Bronchus fibroblast of lung (primary cell): Measurements from ENCODE around the gene ICE2. TPM values are rescaled to one million over a fixed set of nuclear protein-coding genes. Genes with fewer than 3 reads are reported as not detected.

Experiments used
- total RNA-seq: library from RNA; depleted of rRNA; stranded (reverse); fragments of >200 nt; gene quantifications from 2 replicates; pipeline ENCODE4 v1.2.3, GENCODE V29; 2015

ICE2 gene, protein sequence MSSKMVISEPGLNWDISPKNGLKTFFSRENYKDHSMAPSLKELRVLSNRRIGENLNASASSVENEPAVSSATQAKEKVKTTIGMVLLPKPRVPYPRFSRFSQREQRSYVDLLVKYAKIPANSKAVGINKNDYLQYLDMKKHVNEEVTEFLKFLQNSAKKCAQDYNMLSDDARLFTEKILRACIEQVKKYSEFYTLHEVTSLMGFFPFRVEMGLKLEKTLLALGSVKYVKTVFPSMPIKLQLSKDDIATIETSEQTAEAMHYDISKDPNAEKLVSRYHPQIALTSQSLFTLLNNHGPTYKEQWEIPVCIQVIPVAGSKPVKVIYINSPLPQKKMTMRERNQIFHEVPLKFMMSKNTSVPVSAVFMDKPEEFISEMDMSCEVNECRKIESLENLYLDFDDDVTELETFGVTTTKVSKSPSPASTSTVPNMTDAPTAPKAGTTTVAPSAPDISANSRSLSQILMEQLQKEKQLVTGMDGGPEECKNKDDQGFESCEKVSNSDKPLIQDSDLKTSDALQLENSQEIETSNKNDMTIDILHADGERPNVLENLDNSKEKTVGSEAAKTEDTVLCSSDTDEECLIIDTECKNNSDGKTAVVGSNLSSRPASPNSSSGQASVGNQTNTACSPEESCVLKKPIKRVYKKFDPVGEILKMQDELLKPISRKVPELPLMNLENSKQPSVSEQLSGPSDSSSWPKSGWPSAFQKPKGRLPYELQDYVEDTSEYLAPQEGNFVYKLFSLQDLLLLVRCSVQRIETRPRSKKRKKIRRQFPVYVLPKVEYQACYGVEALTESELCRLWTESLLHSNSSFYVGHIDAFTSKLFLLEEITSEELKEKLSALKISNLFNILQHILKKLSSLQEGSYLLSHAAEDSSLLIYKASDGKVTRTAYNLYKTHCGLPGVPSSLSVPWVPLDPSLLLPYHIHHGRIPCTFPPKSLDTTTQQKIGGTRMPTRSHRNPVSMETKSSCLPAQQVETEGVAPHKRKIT
- 14.6 and 17.2 TPM in 2 replicates for total RNA-seq

GRCh38 chr15:60478566-60479360, at the start of gene ICE2:
TSS of gene ICE2 (minus strand) at chr15:60479142. CDS start at chr15:60477977, 1,165 bp downstream.

DNA sequence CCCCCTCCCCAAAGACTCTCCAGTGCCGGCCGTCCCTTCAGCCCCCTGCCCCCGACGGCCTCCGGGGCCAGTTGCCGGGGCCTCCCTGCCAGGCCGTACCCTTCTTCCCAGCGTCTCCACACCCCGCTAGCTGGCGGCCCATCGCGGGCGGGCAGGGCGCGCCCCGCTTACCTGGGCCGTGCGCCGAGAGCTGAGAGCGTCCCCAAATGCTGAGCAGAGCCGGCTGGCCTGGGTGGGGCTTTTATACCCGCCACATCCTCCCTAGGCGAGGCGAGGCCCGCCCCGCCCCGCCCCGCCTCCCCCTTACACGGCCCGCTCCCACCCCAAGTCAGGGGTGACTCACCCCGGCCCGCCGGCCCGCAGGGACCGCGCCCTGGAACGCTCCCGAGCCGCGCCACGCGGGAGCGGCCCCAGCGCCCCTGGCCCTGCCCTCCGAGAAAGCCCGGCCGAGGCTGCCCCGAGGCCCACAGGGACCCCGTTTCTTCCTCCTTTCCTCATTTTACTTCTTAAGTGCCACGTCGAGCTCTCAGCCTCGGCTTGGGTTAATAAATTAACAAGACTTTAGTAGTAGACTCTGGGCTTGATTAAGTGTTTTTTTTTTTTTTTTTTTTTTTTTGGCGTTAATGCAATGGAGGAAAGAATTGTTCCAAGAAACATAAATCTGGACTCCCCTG, 81.0 kb downstream of the ICE2 start, which contains the start of gene ANXA2:
Gene ANXA2, minus strand, starts transcription at position 215 of the 674 bp plus-strand sequence. CDS start 11,911 bp downstream, outside the sequence.

Other genes with a start within 250 kb of the ICE2 start
- gene ANXA2, start 81.2 kb downstream of the ICE2 start, total RNA-seq: 4,293 and 4,597 TPM in 2 replicates